ENCODE measurements around the gene PECR.

DNA sequence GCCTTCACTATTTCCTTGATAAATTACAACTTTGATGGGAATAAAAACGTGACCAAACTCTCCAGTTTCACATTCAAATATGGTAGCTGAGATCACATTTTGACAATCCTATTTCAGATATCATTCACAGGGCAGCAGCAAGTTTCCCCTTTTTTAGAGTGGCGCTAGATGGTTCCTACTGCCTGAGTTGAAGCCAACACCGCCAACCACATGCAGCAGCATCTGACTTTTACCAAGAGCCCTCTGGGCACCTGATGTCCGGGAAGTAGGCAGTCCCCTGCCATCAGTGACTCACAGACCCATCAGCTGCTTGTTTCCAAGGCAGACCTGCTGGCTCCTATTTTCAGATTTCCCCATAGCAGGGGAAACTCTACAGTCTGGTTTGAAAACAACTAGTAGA, 64.2 kb downstream of the PECR start:
- TF ChIP-seq, protein P1, sequence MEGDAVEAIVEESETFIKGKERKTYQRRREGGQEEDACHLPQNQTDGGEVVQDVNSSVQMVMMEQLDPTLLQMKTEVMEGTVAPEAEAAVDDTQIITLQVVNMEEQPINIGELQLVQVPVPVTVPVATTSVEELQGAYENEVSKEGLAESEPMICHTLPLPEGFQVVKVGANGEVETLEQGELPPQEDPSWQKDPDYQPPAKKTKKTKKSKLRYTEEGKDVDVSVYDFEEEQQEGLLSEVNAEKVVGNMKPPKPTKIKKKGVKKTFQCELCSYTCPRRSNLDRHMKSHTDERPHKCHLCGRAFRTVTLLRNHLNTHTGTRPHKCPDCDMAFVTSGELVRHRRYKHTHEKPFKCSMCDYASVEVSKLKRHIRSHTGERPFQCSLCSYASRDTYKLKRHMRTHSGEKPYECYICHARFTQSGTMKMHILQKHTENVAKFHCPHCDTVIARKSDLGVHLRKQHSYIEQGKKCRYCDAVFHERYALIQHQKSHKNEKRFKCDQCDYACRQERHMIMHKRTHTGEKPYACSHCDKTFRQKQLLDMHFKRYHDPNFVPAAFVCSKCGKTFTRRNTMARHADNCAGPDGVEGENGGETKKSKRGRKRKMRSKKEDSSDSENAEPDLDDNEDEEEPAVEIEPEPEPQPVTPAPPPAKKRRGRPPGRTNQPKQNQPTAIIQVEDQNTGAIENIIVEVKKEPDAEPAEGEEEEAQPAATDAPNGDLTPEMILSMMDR (IDR thresholded peaks at IDR 0.05) = no peak
- TF ChIP-seq EZH2 (IDR thresholded peaks at IDR 0.05; ENCODE audit: borderline replicate concordance, insufficient read depth, low read depth, low read length, poor library complexity, severe bottlenecking) = no peak

All from B cell (primary cell).